Inferior parietal cortex (tissue), 1 donor: Measurements from ENCODE around the gene NBDY.
"Not testable (repeated sequence)": the region's sequence is repeated elsewhere in the genome, so short reads cannot be mapped to it uniquely, and the experiment has no call there.

Source experiments
- DNase-seq: peaks from one replicate; pipeline ENCODE4 v3.0.0-alpha.2; 2016; ENCODE audit errors: extremely low spot score

NBDY gene

GRCh38 chrX:56800801-56801200 is 71.8 kb downstream of the NBDY start:
- DNase-seq: no peak

GRCh38 chrX:56802428-56802827 is 73.4 kb downstream of the NBDY start:
- DNase-seq: no peak

- DNase-seq: peak; percentile 73
Measured at GRCh38 chrX:56802921-56803849, 74.1 kb downstream of the NBDY start.

- DNase-seq: no peak
Measured at GRCh38 chrX:56803850-56804681, 75.0 kb downstream of the NBDY start.

- DNase-seq: no peak
Measured at GRCh38 chrX:56804867-56805266, 75.8 kb downstream of the NBDY start.

- no peak for DNase-seq
Measured at GRCh38 chrX:56805399-56805798, 76.4 kb downstream of the NBDY start.

- not testable (repeated sequence) for DNase-seq
Measured at GRCh38 chrX:56806176-56806575, 77.1 kb downstream of the NBDY start.

GRCh38 chrX:56811599-56811998 is 82.6 kb downstream of the NBDY start:
- DNase-seq: no peak

GRCh38 chrX:56812515-56813105 is 83.6 kb downstream of the NBDY start:
- no peak for DNase-seq

- no peak for DNase-seq
Measured at GRCh38 chrX:56813318-56813837, 84.3 kb downstream of the NBDY start.

GRCh38 chrX:56817179-56817578 is 88.1 kb downstream of the NBDY start:
- no peak for DNase-seq

- DNase-seq: no peak
Measured at GRCh38 chrX:56826020-56826419, 97.0 kb downstream of the NBDY start.

- DNase-seq: no peak
Measured at GRCh38 chrX:56833626-56834025, 104.6 kb downstream of the NBDY start.

GRCh38 chrX:56853436-56853835 is 124.4 kb downstream of the NBDY start:
- no peak for DNase-seq

- no peak for DNase-seq
Measured at GRCh38 chrX:56857042-56857441, 128.0 kb downstream of the NBDY start.

- DNase-seq: no peak
Measured at GRCh38 chrX:56860888-56861287, 131.8 kb downstream of the NBDY start.
